ENCODE results near the gene DOCK6. TPM values are rescaled to one million over a fixed set of nuclear protein-coding genes. Genes with fewer than 3 reads are reported as not detected.

The DOCK6 gene
- total RNA-seq, 1 experiment from 2014 or later = 29.4 TPM

- TF ChIP-seq EZH2phosphoT487 (IDR thresholded peaks at IDR 0.05; ENCODE audit: borderline replicate concordance, low read length) = no peak
- TF ChIP-seq EZH2 (IDR thresholded peaks at IDR 0.05; ENCODE audit: low read length, unreplicated experiment) = no peak
- TF ChIP-seq CTCF (conservative IDR thresholded peaks at IDR 0.05; ENCODE audit: low read depth, low read length) = no peak
- Histone ChIP-seq H3K36me3 (ENCODE audit: low read depth, low read length) (no peaks in the 10 kb centered on the region), H3K4me3 (ENCODE audit: low read length) (no peak overlapping the region), H3K79me2 (ENCODE audit: low read length) (peaks cover 5% of the 10 kb centered on the region), H3K4me2 (ENCODE audit: low read length) (no peak overlapping the region), H3K27me3 (ENCODE audit: low read length) (no peaks in the 10 kb centered on the region), H3F3A (ENCODE audit: low read length, unreplicated experiment) (no peaks in the 10 kb centered on the region), H3K9ac (ENCODE audit: low read length) (no peak overlapping the region), H3K9me2 (replicated peaks; ENCODE audit: low read length) (no peaks in the 10 kb centered on the region), H4K20me1 (ENCODE audit: low read length) (no peaks in the 10 kb centered on the region), H3K27ac (ENCODE audit: low read length) (no peak overlapping the region), H3K9me3 (ENCODE audit: low read length) (no peaks in the 10 kb centered on the region), H2AFZ (ENCODE audit: low read length) (no peak overlapping the region), H3K4me1 (ENCODE audit: insufficient read depth, low read length) (peaks cover 17% of the 10 kb centered on the region)
- ATAC-seq = no peak
- no peak for DNase-seq
- intact Hi-C loops (cut with micrococcal nuclease) = loop anchor here (5.0 kb wide), 1 partner anchor 164 kb away; no protein-coding TSS in a partner anchor
- BruUV-seq (replicated peaks) = no TSS peak
- POLR2A ChIA-PET (ENCODE audit: unreplicated experiment) = interaction anchor here (0.5 kb wide), 1 partner anchor 76 kb away, joined by 4 read pairs; no protein-coding TSS in a partner anchor
- CTCF ChIA-PET = no interaction called here
Observed at GRCh38 chr19:11201791-11202190, 60.5 kb downstream of the DOCK6 start.

GRCh38 chr19:11200931-11201330 lies 61.4 kb downstream of the DOCK6 start:
- no TSS peak for BruUV-seq (replicated peaks)
- no peak for DNase-seq
- H3K9me2 ChIP-seq (replicated peaks; ENCODE audit: low read length) = no peaks in the 10 kb centered on the region
- CTCF ChIA-PET = no interaction called here
- H3K27ac ChIP-seq (ENCODE audit: low read length) = no peak overlapping the region
- H3K27me3 ChIP-seq (ENCODE audit: low read length) = no peaks in the 10 kb centered on the region
- POLR2A ChIA-PET (ENCODE audit: unreplicated experiment) = no interaction called here
- H3K4me3 ChIP-seq (ENCODE audit: low read length) = no peak overlapping the region
- TF ChIP-seq EZH2 (IDR thresholded peaks at IDR 0.05; ENCODE audit: low read length, unreplicated experiment) (no peak), CTCF (conservative IDR thresholded peaks at IDR 0.05; ENCODE audit: low read depth, low read length) (no peak)
- H3F3A ChIP-seq (ENCODE audit: low read length, unreplicated experiment) = no peaks in the 10 kb centered on the region
- no peak overlapping the region for H2AFZ ChIP-seq (ENCODE audit: low read length)
- peaks cover 23% of the 10 kb centered on the region for H3K4me1 ChIP-seq (ENCODE audit: insufficient read depth, low read length)
- H3K9ac ChIP-seq (ENCODE audit: low read length) = no peak overlapping the region
- no peaks in the 10 kb centered on the region for H3K9me3 ChIP-seq (ENCODE audit: low read length)
- H3K36me3 ChIP-seq (ENCODE audit: low read depth, low read length) = no peaks in the 10 kb centered on the region
- peaks cover 13% of the 10 kb centered on the region for H3K79me2 ChIP-seq (ENCODE audit: low read length)
- H3K4me2 ChIP-seq (ENCODE audit: low read length) = no peak overlapping the region
- intact Hi-C loops (cut with micrococcal nuclease) = loop anchor here (5.0 kb wide), 1 partner anchor 164 kb away; no protein-coding TSS in a partner anchor
- no peaks in the 10 kb centered on the region for H4K20me1 ChIP-seq (ENCODE audit: low read length)
- no peak for ATAC-seq

GRCh38 chr19:11200015-11200574 lies 62.2 kb downstream of the DOCK6 start:
- no TSS peak for BruUV-seq (replicated peaks)
- H3K4me1 ChIP-seq (ENCODE audit: insufficient read depth, low read length) = peaks cover 28% of the 10 kb centered on the region
- intact Hi-C loops (cut with micrococcal nuclease) = loop anchor here (5.0 kb wide), 1 partner anchor 163 kb away; no protein-coding TSS in a partner anchor

More at GRCh38 chr19:11200015-11200574, 62.2 kb downstream of the DOCK6 start:
- no peak overlapping the region for H3K4me3 ChIP-seq (ENCODE audit: low read length)
- CTCF ChIA-PET = no interaction called here
- H3K36me3 ChIP-seq (ENCODE audit: low read depth, low read length) = no peaks in the 10 kb centered on the region
- no peaks in the 10 kb centered on the region for H3K27me3 ChIP-seq (ENCODE audit: low read length)
- H3K4me2 ChIP-seq (ENCODE audit: low read length) = no peak overlapping the region
- H3F3A ChIP-seq (ENCODE audit: low read length, unreplicated experiment) = no peaks in the 10 kb centered on the region
- ATAC-seq (no peak), DNase-seq (no peak)
- TF ChIP-seq EZH2 (IDR thresholded peaks at IDR 0.05; ENCODE audit: low read length, unreplicated experiment) (no peak), EZH2phosphoT487 (IDR thresholded peaks at IDR 0.05; ENCODE audit: borderline replicate concordance, low read length) (no peak), CTCF (conservative IDR thresholded peaks at IDR 0.05; ENCODE audit: low read depth, low read length) (no peak)
- POLR2A ChIA-PET (ENCODE audit: unreplicated experiment) = no interaction called here
- no peak overlapping the region for H2AFZ ChIP-seq (ENCODE audit: low read length)
- H4K20me1 ChIP-seq (ENCODE audit: low read length) = no peaks in the 10 kb centered on the region
- no peaks in the 10 kb centered on the region for H3K9me3 ChIP-seq (ENCODE audit: low read length)
- no peak overlapping the region for H3K27ac ChIP-seq (ENCODE audit: low read length)
- H3K79me2 ChIP-seq (ENCODE audit: low read length) = peaks cover 19% of the 10 kb centered on the region
- H3K9me2 ChIP-seq (replicated peaks; ENCODE audit: low read length) = no peaks in the 10 kb centered on the region
- no peak overlapping the region for H3K9ac ChIP-seq (ENCODE audit: low read length)

Data from PC-3 (cell line).